ENCODE measurements around the gene GADD45B.

Gene GADD45B

GRCh38 chr19:2519482-2519881 is 43.6 kb downstream of the GADD45B start:
- no peak for DNase-seq

- no peak for DNase-seq
These were observed 47.8 kb downstream of the GADD45B start for GRCh38 chr19:2523630-2524311.

GRCh38 chr19:2524361-2524839 is 48.5 kb downstream of the GADD45B start:
- DNase-seq = no peak

- DNase-seq = no peak
These were observed 49.2 kb downstream of the GADD45B start for GRCh38 chr19:2524840-2525723.

GRCh38 chr19:2527171-2527570 is 51.2 kb downstream of the GADD45B start:
- no peak for DNase-seq

GRCh38 chr19:2527686-2528085 is 51.8 kb downstream of the GADD45B start:
- DNase-seq = no peak

Data from Kasumi-1 (cell line).